Activated naive CD8-positive, alpha-beta T cell treated with anti-CD3 and anti-CD28 coated beads for 36 hours (primary cell): ENCODE measurements around the gene CHMP4B. TPM values are rescaled to one million over a fixed set of nuclear protein-coding genes. Genes with fewer than 3 reads are reported as not detected.
A peak's percentile ranks its signal among the peaks of the same experiment; 100 is the strongest.

Experiments
- DNase-seq: peaks from one replicate; pipeline ENCODE4 v3.0.0; 2021
- H3K27ac Mint-ChIP-seq: one replicate; pipeline ENCODE4 v1.8.0; 2022; ENCODE audit warnings: mild to moderate bottlenecking, moderate library complexity, mixed read lengths
- H3K27me3 Mint-ChIP-seq: one replicate; pipeline ENCODE4 v1.8.0; 2022; ENCODE audit warnings: mild to moderate bottlenecking, mixed read lengths
- H3K36me3 Mint-ChIP-seq: one replicate; pipeline ENCODE4 v1.8.0; 2021; ENCODE audit warnings: mild to moderate bottlenecking, mixed read lengths
- H3K4me1 Mint-ChIP-seq: one replicate; pipeline ENCODE4 v1.8.0; 2021; ENCODE audit warnings: mixed read lengths
- H3K4me3 Mint-ChIP-seq: one replicate; pipeline ENCODE4 v1.8.0; 2022; ENCODE audit warnings: mild to moderate bottlenecking, moderate library complexity, mixed read lengths
- H3K9me3 Mint-ChIP-seq: one replicate; pipeline ENCODE4 v1.8.0; 2022; ENCODE audit warnings: mixed read lengths
- total RNA-seq, 2 experiments: library from RNA; stranded (reverse); gene quantifications; one replicate each; pipeline ENCODE4 v1.2.3, GENCODE V29; 2021

Gene CHMP4B
- total RNA-seq, 2 experiments from 2014 or later = 90.6 to 95.5 TPM

- Mint-ChIP-seq H3K36me3 (peaks cover 64% of the 10 kb centered on the region), H3K4me3 (no peak overlapping the region), H3K27ac (peak overlapping the region; percentile 54), H3K4me1 (peaks cover 43% of the 10 kb centered on the region), H3K27me3 (no peaks in the 10 kb centered on the region), H3K9me3 (no peaks in the 10 kb centered on the region)
- no peak for DNase-seq
Measured at GRCh38 chr20:33851842-33852466, 40.8 kb downstream of the CHMP4B start.

GRCh38 chr20:33852626-33853506, 41.7 kb downstream of the CHMP4B start:
- Mint-ChIP-seq H3K36me3 (peaks cover 64% of the 10 kb centered on the region), H3K27me3 (no peaks in the 10 kb centered on the region), H3K9me3 (no peaks in the 10 kb centered on the region), H3K4me3 (peak overlapping the region; percentile 18), H3K4me1 (peaks cover 41% of the 10 kb centered on the region), H3K27ac (peak overlapping the region; percentile 78)
- DNase-seq = no peak

- DNase-seq = peak; percentile 49
- Mint-ChIP-seq H3K4me3 (peak overlapping the region; percentile 18), H3K9me3 (no peaks in the 10 kb centered on the region), H3K36me3 (peaks cover 64% of the 10 kb centered on the region), H3K4me1 (peaks cover 47% of the 10 kb centered on the region), H3K27me3 (no peaks in the 10 kb centered on the region), H3K27ac (peak overlapping the region; percentile 78)
Measured at GRCh38 chr20:33853507-33853813, 42.3 kb downstream of the CHMP4B start.

GRCh38 chr20:33857722-33858563, 46.8 kb downstream of the CHMP4B start:
- Mint-ChIP-seq H3K4me3 (no peak overlapping the region), H3K4me1 (peaks cover 37% of the 10 kb centered on the region), H3K36me3 (peaks cover 31% of the 10 kb centered on the region), H3K27me3 (no peaks in the 10 kb centered on the region), H3K27ac (peak overlapping the region; percentile 58), H3K9me3 (no peaks in the 10 kb centered on the region)
- no peak for DNase-seq

- Mint-ChIP-seq H3K36me3 (peaks cover 26% of the 10 kb centered on the region), H3K4me3 (no peak overlapping the region), H3K27ac (peak overlapping the region; percentile 78), H3K4me1 (peaks cover 31% of the 10 kb centered on the region), H3K27me3 (no peaks in the 10 kb centered on the region), H3K9me3 (no peaks in the 10 kb centered on the region)
- no peak for DNase-seq
Measured at GRCh38 chr20:33858666-33859065, 47.5 kb downstream of the CHMP4B start.

GRCh38 chr20:33859157-33859695, 48.1 kb downstream of the CHMP4B start:
- H3K27me3 Mint-ChIP-seq = no peaks in the 10 kb centered on the region
- peak; percentile 43 for DNase-seq
- peaks cover 25% of the 10 kb centered on the region for H3K4me1 Mint-ChIP-seq
- no peaks in the 10 kb centered on the region for H3K9me3 Mint-ChIP-seq
- H3K36me3 Mint-ChIP-seq = peaks cover 21% of the 10 kb centered on the region
- peak overlapping the region; percentile 30 for H3K4me3 Mint-ChIP-seq
- peak overlapping the region; percentile 78 for H3K27ac Mint-ChIP-seq

GRCh38 chr20:33859751-33860150, 48.6 kb downstream of the CHMP4B start:
- Mint-ChIP-seq H3K4me1 (peaks cover 23% of the 10 kb centered on the region), H3K27ac (peak overlapping the region; percentile 78), H3K9me3 (no peaks in the 10 kb centered on the region), H3K27me3 (no peaks in the 10 kb centered on the region), H3K36me3 (peaks cover 17% of the 10 kb centered on the region), H3K4me3 (peak overlapping the region; percentile 30)
- DNase-seq = no peak

GRCh38 chr20:33861458-33861857, 50.3 kb downstream of the CHMP4B start:
- peaks cover 23% of the 10 kb centered on the region for H3K4me1 Mint-ChIP-seq
- no peak overlapping the region for H3K27ac Mint-ChIP-seq
- H3K36me3 Mint-ChIP-seq = peaks cover 10% of the 10 kb centered on the region
- H3K4me3 Mint-ChIP-seq = no peak overlapping the region
- H3K9me3 Mint-ChIP-seq = no peaks in the 10 kb centered on the region
- no peak for DNase-seq
- no peaks in the 10 kb centered on the region for H3K27me3 Mint-ChIP-seq

- Mint-ChIP-seq H3K4me3 (no peak overlapping the region), H3K27ac (no peak overlapping the region), H3K36me3 (peaks cover 8% of the 10 kb centered on the region), H3K4me1 (peaks cover 18% of the 10 kb centered on the region), H3K9me3 (no peaks in the 10 kb centered on the region), H3K27me3 (no peaks in the 10 kb centered on the region)
- peak; percentile 60 for DNase-seq
Measured at GRCh38 chr20:33862709-33863403, 51.7 kb downstream of the CHMP4B start.

GRCh38 chr20:33863440-33864323, 52.5 kb downstream of the CHMP4B start:
- peaks cover 3% of the 10 kb centered on the region for H3K36me3 Mint-ChIP-seq
- H3K27me3 Mint-ChIP-seq = no peaks in the 10 kb centered on the region
- DNase-seq = no peak
- no peak overlapping the region for H3K27ac Mint-ChIP-seq
- no peaks in the 10 kb centered on the region for H3K9me3 Mint-ChIP-seq
- H3K4me1 Mint-ChIP-seq = peaks cover 9% of the 10 kb centered on the region
- H3K4me3 Mint-ChIP-seq = no peak overlapping the region

GRCh38 chr20:33864324-33864963, 53.3 kb downstream of the CHMP4B start:
- Mint-ChIP-seq H3K4me3 (no peak overlapping the region), H3K9me3 (no peaks in the 10 kb centered on the region), H3K27ac (no peak overlapping the region), H3K36me3 (peaks cover 1% of the 10 kb centered on the region), H3K27me3 (no peaks in the 10 kb centered on the region), H3K4me1 (peaks cover 2% of the 10 kb centered on the region)
- DNase-seq = no peak

GRCh38 chr20:33865761-33866370, 54.7 kb downstream of the CHMP4B start:
- Mint-ChIP-seq H3K9me3 (no peaks in the 10 kb centered on the region), H3K4me1 (no peaks in the 10 kb centered on the region), H3K27ac (no peak overlapping the region), H3K36me3 (no peaks in the 10 kb centered on the region), H3K27me3 (no peaks in the 10 kb centered on the region), H3K4me3 (no peak overlapping the region)
- no peak for DNase-seq
